ENCODE measurements around the gene IQGAP2. TPM values are rescaled to one million over a fixed set of nuclear protein-coding genes. Genes with fewer than 3 reads are reported as not detected.

The IQGAP2 gene
- total RNA-seq, 1 experiment from 2014 or later = not detected

DNA sequence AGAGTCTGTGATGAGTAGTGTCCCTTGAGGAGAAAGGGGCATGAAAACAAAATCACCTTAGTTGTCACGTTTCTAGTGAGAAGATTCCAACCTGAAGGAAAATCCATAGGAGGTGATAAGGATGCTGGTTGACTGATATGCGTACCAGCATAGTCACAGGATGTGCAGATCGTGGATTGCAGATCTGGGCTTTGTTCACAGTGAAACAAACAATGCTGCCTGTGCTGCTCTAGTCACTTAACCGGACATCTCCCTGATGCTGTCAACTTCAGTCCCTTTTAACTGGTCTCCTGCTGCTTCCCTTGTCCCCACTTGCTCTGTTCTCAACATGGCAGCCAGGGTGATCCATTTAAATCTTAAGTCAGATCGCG lies 89.7 kb downstream of the IQGAP2 start:
- intact Hi-C loops (cut with micrococcal nuclease; ENCODE audit: unreplicated experiment) = no loop called here
- H3K27ac ChIP-seq = no peak overlapping the region
- H3F3A ChIP-seq (ENCODE audit: insufficient read depth, low read depth) = no peaks in the 10 kb centered on the region
- H4K20me1 ChIP-seq (ENCODE audit: insufficient read depth) = no peaks in the 10 kb centered on the region
- H3K9me3 ChIP-seq (ENCODE audit: insufficient read depth, low read depth) = peaks cover 3% of the 10 kb centered on the region; the same call in 1 of the 2 replicates
- no peaks in the 10 kb centered on the region for H3K79me2 ChIP-seq (ENCODE audit: low read depth)
- DNase-seq = no peak
- H3K9me2 ChIP-seq (ENCODE audit: insufficient read depth) = no peaks in the 10 kb centered on the region
- H3K4me3 ChIP-seq = no peak overlapping the region
- TF ChIP-seq EZH2 (IDR thresholded peaks at IDR 0.05; ENCODE audit: low read depth) = no peak
- TF ChIP-seq, protein P1, sequence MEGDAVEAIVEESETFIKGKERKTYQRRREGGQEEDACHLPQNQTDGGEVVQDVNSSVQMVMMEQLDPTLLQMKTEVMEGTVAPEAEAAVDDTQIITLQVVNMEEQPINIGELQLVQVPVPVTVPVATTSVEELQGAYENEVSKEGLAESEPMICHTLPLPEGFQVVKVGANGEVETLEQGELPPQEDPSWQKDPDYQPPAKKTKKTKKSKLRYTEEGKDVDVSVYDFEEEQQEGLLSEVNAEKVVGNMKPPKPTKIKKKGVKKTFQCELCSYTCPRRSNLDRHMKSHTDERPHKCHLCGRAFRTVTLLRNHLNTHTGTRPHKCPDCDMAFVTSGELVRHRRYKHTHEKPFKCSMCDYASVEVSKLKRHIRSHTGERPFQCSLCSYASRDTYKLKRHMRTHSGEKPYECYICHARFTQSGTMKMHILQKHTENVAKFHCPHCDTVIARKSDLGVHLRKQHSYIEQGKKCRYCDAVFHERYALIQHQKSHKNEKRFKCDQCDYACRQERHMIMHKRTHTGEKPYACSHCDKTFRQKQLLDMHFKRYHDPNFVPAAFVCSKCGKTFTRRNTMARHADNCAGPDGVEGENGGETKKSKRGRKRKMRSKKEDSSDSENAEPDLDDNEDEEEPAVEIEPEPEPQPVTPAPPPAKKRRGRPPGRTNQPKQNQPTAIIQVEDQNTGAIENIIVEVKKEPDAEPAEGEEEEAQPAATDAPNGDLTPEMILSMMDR (conservative IDR thresholded peaks at IDR 0.05) = no peak
- POLR2A ChIA-PET (ENCODE audit: unreplicated experiment) = no interaction called here
- BruUV-seq (replicated peaks) = no TSS peak
- no peaks in the 10 kb centered on the region for H3K4me1 ChIP-seq (replicated peaks; ENCODE audit: insufficient read depth)
- H3K27me3 ChIP-seq (ENCODE audit: insufficient read depth, low read depth) = no peaks in the 10 kb centered on the region
- no peak overlapping the region for H2AFZ ChIP-seq
- no peak overlapping the region for H3K4me2 ChIP-seq
- CTCF ChIA-PET = no interaction called here
- no peaks in the 10 kb centered on the region for H3K36me3 ChIP-seq (ENCODE audit: low read depth)

DNA sequence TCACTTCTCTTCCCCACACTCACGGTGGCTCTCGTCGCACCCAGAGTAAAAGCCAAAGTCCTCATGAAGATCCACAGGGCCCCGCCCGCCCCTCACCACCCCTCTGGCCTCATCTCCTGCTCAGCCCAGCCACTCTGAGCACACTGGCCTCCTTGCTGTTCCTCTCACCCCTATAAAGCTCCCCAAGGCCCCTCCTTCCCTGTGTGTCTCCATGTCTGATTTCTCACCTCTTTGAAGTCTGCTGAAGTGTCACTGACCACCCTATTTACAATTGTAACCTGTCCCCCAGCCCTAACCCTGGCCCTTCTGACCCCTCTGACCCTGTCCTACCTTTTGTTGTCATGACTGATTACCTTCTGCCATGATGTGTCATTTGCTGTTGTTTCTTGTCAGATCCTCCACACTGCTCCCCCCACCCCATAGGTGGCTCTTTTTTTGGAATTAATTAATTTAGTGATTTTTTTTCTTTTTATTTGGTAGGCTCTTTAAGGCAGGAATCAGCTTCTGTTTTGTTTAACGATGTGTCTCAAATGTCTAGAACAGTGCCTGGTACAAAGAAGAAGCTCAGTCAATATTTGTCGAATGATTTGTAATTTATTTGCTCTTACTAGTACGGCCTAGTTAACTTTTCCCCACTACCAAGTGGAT lies 90.2 kb downstream of the IQGAP2 start:
- no TSS peak for BruUV-seq (replicated peaks)
- DNase-seq = no peak
- ChIA-PET POLR2A (ENCODE audit: unreplicated experiment) (no interaction called here), CTCF (no interaction called here)
- no peaks in the 10 kb centered on the region for H3K79me2 ChIP-seq (ENCODE audit: low read depth)
- intact Hi-C loops (cut with micrococcal nuclease; ENCODE audit: unreplicated experiment) = no loop called here
- peaks cover 3% of the 10 kb centered on the region; the same call in 1 of the 2 replicates for H3K9me3 ChIP-seq (ENCODE audit: insufficient read depth, low read depth)
- no peaks in the 10 kb centered on the region for H3K36me3 ChIP-seq (ENCODE audit: low read depth)
- no peak overlapping the region for H3K4me3 ChIP-seq
- no peaks in the 10 kb centered on the region for H3K4me1 ChIP-seq (replicated peaks; ENCODE audit: insufficient read depth)
- no peak overlapping the region for H2AFZ ChIP-seq
- H3K27ac ChIP-seq = no peak overlapping the region
- H3K4me2 ChIP-seq = no peak overlapping the region
- H3K27me3 ChIP-seq (ENCODE audit: insufficient read depth, low read depth) = no peaks in the 10 kb centered on the region
- H4K20me1 ChIP-seq (ENCODE audit: insufficient read depth) = no peaks in the 10 kb centered on the region; the same call in 1 of the 2 replicates
- no peak for TF ChIP-seq EZH2 (IDR thresholded peaks at IDR 0.05; ENCODE audit: low read depth)
- TF ChIP-seq, protein P1 (conservative IDR thresholded peaks at IDR 0.05) = no peak
- H3F3A ChIP-seq (ENCODE audit: insufficient read depth, low read depth) = no peaks in the 10 kb centered on the region
- H3K9me2 ChIP-seq (ENCODE audit: insufficient read depth) = no peaks in the 10 kb centered on the region

DNA sequence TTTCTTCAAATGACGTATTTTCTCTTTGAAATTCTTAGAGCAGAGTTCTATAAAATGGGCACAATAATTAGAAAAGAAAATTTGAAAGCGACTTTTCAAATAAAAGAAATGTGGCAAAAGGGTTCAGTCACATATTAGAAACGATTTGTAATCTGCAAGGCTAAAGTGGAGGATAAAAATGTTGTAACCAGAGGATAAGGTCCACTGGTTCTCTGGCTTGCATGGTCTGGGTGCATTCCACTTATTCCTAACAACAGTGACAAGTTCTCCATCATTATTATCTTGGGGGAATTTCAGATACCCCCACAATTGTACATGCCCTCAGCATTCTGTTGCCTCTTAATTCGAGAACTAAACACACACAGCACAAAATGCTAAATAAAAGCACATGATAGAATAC lies 91.1 kb downstream of the IQGAP2 start:
- TF ChIP-seq, protein P1 (conservative IDR thresholded peaks at IDR 0.05) = no peak
- no peak for TF ChIP-seq EZH2 (IDR thresholded peaks at IDR 0.05; ENCODE audit: low read depth)
- no peak for DNase-seq
- ChIA-PET POLR2A (ENCODE audit: unreplicated experiment) (no interaction called here), CTCF (no interaction called here)
- BruUV-seq (replicated peaks) = no TSS peak
- no peaks in the 10 kb centered on the region for H3F3A ChIP-seq (ENCODE audit: insufficient read depth, low read depth)
- H3K27me3 ChIP-seq (ENCODE audit: insufficient read depth, low read depth) = no peaks in the 10 kb centered on the region
- no peaks in the 10 kb centered on the region for H3K36me3 ChIP-seq (ENCODE audit: low read depth)
- no peak overlapping the region for H3K4me2 ChIP-seq
- H4K20me1 ChIP-seq (ENCODE audit: insufficient read depth) = no peaks in the 10 kb centered on the region; the same call in 1 of the 2 replicates
- H3K4me3 ChIP-seq = no peak overlapping the region
- peaks cover 3% of the 10 kb centered on the region; the same call in 1 of the 2 replicates for H3K9me3 ChIP-seq (ENCODE audit: insufficient read depth, low read depth)
- H2AFZ ChIP-seq = no peak overlapping the region
- no peaks in the 10 kb centered on the region for H3K79me2 ChIP-seq (ENCODE audit: low read depth)
- intact Hi-C loops (cut with micrococcal nuclease; ENCODE audit: unreplicated experiment) = no loop called here
- no peaks in the 10 kb centered on the region for H3K9me2 ChIP-seq (ENCODE audit: insufficient read depth)
- no peaks in the 10 kb centered on the region for H3K4me1 ChIP-seq (replicated peaks; ENCODE audit: insufficient read depth)
- H3K27ac ChIP-seq = no peak overlapping the region
